Suprapubic skin (tissue), 3 donors: Measurements from ENCODE around the gene ADORA1.

ENCODE experiments used
- POLR2A ChIP-seq, 2 donors: fragments of 450-650 bp; IDR thresholded peaks; one replicate each; pipeline ENCODE4 v1.6.1; 2017; ENCODE audit warnings: antibody characterized with exemption in 2 of 2, mild to moderate bottlenecking in 2 of 2, moderate library complexity in 2 of 2
- TF ChIP-seq, protein P1 (sequence below), 2 donors: fragments of 200-600 bp in 1 of 2; fragments of 450-650 bp in 1 of 2; sonication (generic) in 1 of 2; IDR thresholded peaks; one replicate each; pipeline ENCODE4 v1.5.1; 2016 to 2019; ENCODE audit warnings: antibody characterized with exemption in 2 of 2, mild to moderate bottlenecking in 1 of 2, moderate library complexity in 1 of 2

DNA sequence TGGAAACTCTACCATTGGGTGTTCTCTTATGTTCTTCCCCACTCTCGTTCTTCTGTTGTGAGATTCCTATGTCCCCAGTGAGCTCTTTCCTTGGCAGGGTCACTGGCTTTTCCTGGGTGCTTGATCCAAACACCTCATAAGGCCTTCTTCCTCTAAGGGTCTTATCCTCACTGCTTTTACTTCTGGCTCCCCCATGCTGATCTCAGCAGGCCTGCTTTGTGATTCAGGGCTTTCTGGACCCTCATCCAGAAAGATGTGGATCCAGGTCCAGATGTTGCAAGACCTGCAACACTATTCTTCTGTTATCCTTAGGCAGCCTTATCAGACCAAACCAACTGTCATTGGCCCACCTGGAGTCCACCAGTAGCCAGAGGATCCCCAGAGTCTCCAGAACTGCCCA, 30.5 kb upstream of the ADORA1 start:
- TF ChIP-seq, protein P1, sequence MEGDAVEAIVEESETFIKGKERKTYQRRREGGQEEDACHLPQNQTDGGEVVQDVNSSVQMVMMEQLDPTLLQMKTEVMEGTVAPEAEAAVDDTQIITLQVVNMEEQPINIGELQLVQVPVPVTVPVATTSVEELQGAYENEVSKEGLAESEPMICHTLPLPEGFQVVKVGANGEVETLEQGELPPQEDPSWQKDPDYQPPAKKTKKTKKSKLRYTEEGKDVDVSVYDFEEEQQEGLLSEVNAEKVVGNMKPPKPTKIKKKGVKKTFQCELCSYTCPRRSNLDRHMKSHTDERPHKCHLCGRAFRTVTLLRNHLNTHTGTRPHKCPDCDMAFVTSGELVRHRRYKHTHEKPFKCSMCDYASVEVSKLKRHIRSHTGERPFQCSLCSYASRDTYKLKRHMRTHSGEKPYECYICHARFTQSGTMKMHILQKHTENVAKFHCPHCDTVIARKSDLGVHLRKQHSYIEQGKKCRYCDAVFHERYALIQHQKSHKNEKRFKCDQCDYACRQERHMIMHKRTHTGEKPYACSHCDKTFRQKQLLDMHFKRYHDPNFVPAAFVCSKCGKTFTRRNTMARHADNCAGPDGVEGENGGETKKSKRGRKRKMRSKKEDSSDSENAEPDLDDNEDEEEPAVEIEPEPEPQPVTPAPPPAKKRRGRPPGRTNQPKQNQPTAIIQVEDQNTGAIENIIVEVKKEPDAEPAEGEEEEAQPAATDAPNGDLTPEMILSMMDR (IDR thresholded peaks at IDR 0.05) = no peak
- no peak for TF ChIP-seq POLR2A (IDR thresholded peaks at IDR 0.05)
